Dermis blood vessel endothelial cell (primary cell): ENCODE results near the gene ASB1. TPM values are rescaled to one million over a fixed set of nuclear protein-coding genes. Genes with fewer than 3 reads are reported as not detected.

ENCODE experiments used
- DNase-seq: peaks from one replicate; pipeline ENCODE4 v3.0.0; 2010
- total RNA-seq: library from RNA; depleted of rRNA; stranded (reverse); fragments of >200 nt; gene quantifications from 2 replicates; pipeline ENCODE4 v1.2.3, GENCODE V29; 2014

ASB1 gene
- total RNA-seq, result 8.5 and 24.3 TPM in 2 replicates

GRCh38 chr2:238426568-238427434 lies at the start of gene ASB1:
TSS of gene ASB1 (plus strand) at chr2:238426927. CDS start at chr2:238427071, 144 bp downstream.
- DNase-seq, result peak; percentile 64

GRCh38 chr2:238378230-238379095 lies 48.3 kb upstream of the ASB1 start:
- DNase-seq, result no peak

GRCh38 chr2:238379096-238379810 lies 47.5 kb upstream of the ASB1 start:
- DNase-seq, result peak; percentile 71

- DNase-seq, result no peak
Observed at GRCh38 chr2:238380336-238380735, 46.4 kb upstream of the ASB1 start.

- peak; percentile 37 for DNase-seq
Observed at GRCh38 chr2:238380785-238381184, 45.9 kb upstream of the ASB1 start.

- no peak for DNase-seq
Observed at GRCh38 chr2:238381341-238382115, 45.2 kb upstream of the ASB1 start.

- no peak for DNase-seq
Observed at GRCh38 chr2:238382381-238382781, 44.3 kb upstream of the ASB1 start.

- DNase-seq, result no peak
Observed at GRCh38 chr2:238383135-238383534, 43.6 kb upstream of the ASB1 start.

- DNase-seq, result no peak
Observed at GRCh38 chr2:238383743-238384380, 42.9 kb upstream of the ASB1 start.

- no peak for DNase-seq
Observed at GRCh38 chr2:238387332-238387731, 39.4 kb upstream of the ASB1 start.

- no peak for DNase-seq
Observed at GRCh38 chr2:238388794-238389193, 37.9 kb upstream of the ASB1 start.

GRCh38 chr2:238389988-238390589 lies 36.6 kb upstream of the ASB1 start:
- peak; percentile 58 for DNase-seq

- no peak for DNase-seq
Observed at GRCh38 chr2:238391042-238391689, 35.6 kb upstream of the ASB1 start.

- DNase-seq, result no peak
Observed at GRCh38 chr2:238396663-238397062, 30.1 kb upstream of the ASB1 start.

- DNase-seq, result no peak
Observed at GRCh38 chr2:238397356-238397755, 29.4 kb upstream of the ASB1 start.

GRCh38 chr2:238398577-238398976 lies 28.1 kb upstream of the ASB1 start:
- DNase-seq, result no peak

GRCh38 chr2:238399094-238399493 lies 27.6 kb upstream of the ASB1 start:
- DNase-seq, result no peak

GRCh38 chr2:238401551-238401950 lies 25.2 kb upstream of the ASB1 start:
- DNase-seq, result no peak

GRCh38 chr2:238403632-238404405 lies 22.9 kb upstream of the ASB1 start:
- no peak for DNase-seq
